ENCODE measurements around the gene C5. TPM values are rescaled to one million over a fixed set of nuclear protein-coding genes. Genes with fewer than 3 reads are reported as not detected.

Gene C5
- total and polyA plus RNA-seq, 4 donors, result 4.5 to 9.7 (median 7.4) TPM

GRCh38 chr9:120956862-120957261 is 93.2 kb downstream of the C5 start:
- Histone ChIP-seq H3K27ac (ENCODE audit: low read depth, low read length) (no peak overlapping the region), H3K9me3 (ENCODE audit: control insufficient read depth, insufficient read depth, low read length) (no peaks in the 10 kb centered on the region), H3K4me3 (ENCODE audit: low read depth, low read length) (no peak overlapping the region), H3K4me1 (ENCODE audit: control insufficient read depth, insufficient read depth, low read length) (no peaks in the 10 kb centered on the region), H3K27me3 (ENCODE audit: control insufficient read depth, insufficient read depth, low read length) (no peaks in the 10 kb centered on the region), H3K36me3 (ENCODE audit: control insufficient read depth, insufficient read depth, low read length) (no peaks in the 10 kb centered on the region)
- DNase-seq (ENCODE audit: low read depth in 4 of 6, low spot score in 6 of 6), result no peak
- no CpG with 5 or more reads among the region's 3 CpGs for WGBS (ENCODE audit: insufficient coverage)

- no peak overlapping the region for H3K4me3 ChIP-seq (ENCODE audit: low read depth, low read length)
- no peaks in the 10 kb centered on the region for H3K9me3 ChIP-seq (ENCODE audit: control insufficient read depth, insufficient read depth, low read length)
- no peaks in the 10 kb centered on the region for H3K27me3 ChIP-seq (ENCODE audit: control insufficient read depth, insufficient read depth, low read length)
- WGBS (ENCODE audit: insufficient coverage), result 97% methylated on average over 6 of the region's 9 CpGs
- no peak for DNase-seq (ENCODE audit: low read depth in 4 of 6, low spot score in 6 of 6)
- no peaks in the 10 kb centered on the region for H3K36me3 ChIP-seq (ENCODE audit: control insufficient read depth, insufficient read depth, low read length)
- H3K27ac ChIP-seq (ENCODE audit: low read depth, low read length), result no peak overlapping the region
- peaks cover 6% of the 10 kb centered on the region for H3K4me1 ChIP-seq (ENCODE audit: control insufficient read depth, insufficient read depth, low read length)
These were observed 98.0 kb downstream of the C5 start for GRCh38 chr9:120951960-120952618.

GRCh38 chr9:120950421-120951388 is 99.4 kb downstream of the C5 start:
- H3K4me1 ChIP-seq (ENCODE audit: control insufficient read depth, insufficient read depth, low read length), result peaks cover 6% of the 10 kb centered on the region
- WGBS (ENCODE audit: insufficient coverage), result 53% methylated on average over 4 of the region's 8 CpGs
- H3K36me3 ChIP-seq (ENCODE audit: control insufficient read depth, insufficient read depth, low read length), result no peaks in the 10 kb centered on the region
- H3K9me3 ChIP-seq (ENCODE audit: control insufficient read depth, insufficient read depth, low read length), result no peaks in the 10 kb centered on the region
- no peaks in the 10 kb centered on the region for H3K27me3 ChIP-seq (ENCODE audit: control insufficient read depth, insufficient read depth, low read length)
- peak in 1 of 6 donors; percentile 27 for DNase-seq (ENCODE audit: low read depth in 4 of 6, low spot score in 6 of 6)
- no peak overlapping the region for H3K4me3 ChIP-seq (ENCODE audit: low read depth, low read length)
- no peak overlapping the region for H3K27ac ChIP-seq (ENCODE audit: low read depth, low read length)

DNA sequence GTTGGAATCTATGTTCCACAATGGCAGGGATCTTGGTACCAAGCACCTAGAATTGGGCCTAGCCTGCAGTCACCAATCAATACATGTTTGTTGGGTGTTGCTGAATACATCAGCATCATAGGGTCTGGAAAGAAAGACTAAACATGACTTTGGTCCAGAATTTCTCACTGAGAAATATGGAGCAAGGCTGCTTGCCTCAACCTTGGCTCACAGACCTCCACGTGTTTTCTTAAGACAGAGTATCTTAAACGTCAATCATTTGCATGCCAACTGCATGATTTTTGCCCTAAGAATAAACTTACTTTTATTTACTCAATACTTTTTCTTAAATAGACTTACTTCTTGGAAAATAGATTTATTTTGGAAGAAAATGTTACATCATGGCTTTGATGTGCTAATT is 100.8 kb downstream of the C5 start:
- Histone ChIP-seq H3K9me3 (ENCODE audit: control insufficient read depth, insufficient read depth, low read length) (no peaks in the 10 kb centered on the region), H3K4me1 (ENCODE audit: control insufficient read depth, insufficient read depth, low read length) (peaks cover 6% of the 10 kb centered on the region), H3K27ac (ENCODE audit: low read depth, low read length) (no peak overlapping the region), H3K4me3 (ENCODE audit: low read depth, low read length) (no peak overlapping the region), H3K36me3 (ENCODE audit: control insufficient read depth, insufficient read depth, low read length) (no peaks in the 10 kb centered on the region), H3K27me3 (ENCODE audit: control insufficient read depth, insufficient read depth, low read length) (no peaks in the 10 kb centered on the region)
- WGBS (ENCODE audit: insufficient coverage), result no CpG with 5 or more reads among the region's 2 CpGs
- DNase-seq (ENCODE audit: low read depth in 4 of 6, low spot score in 6 of 6), result no peak

GRCh38 chr9:120948824-120949223 is 101.3 kb downstream of the C5 start:
- H3K27ac ChIP-seq (ENCODE audit: low read depth, low read length), result no peak overlapping the region
- WGBS (ENCODE audit: insufficient coverage), result 95% methylated on average over 1 of the region's 1 CpG

GRCh38 chr9:120947222-120947621 is 102.9 kb downstream of the C5 start:
- Histone ChIP-seq H3K36me3 (ENCODE audit: control insufficient read depth, insufficient read depth, low read length) (no peaks in the 10 kb centered on the region), H3K4me3 (ENCODE audit: low read depth, low read length) (no peak overlapping the region), H3K27ac (ENCODE audit: low read depth, low read length) (no peak overlapping the region), H3K4me1 (ENCODE audit: control insufficient read depth, insufficient read depth, low read length) (peaks cover 12% of the 10 kb centered on the region), H3K9me3 (ENCODE audit: control insufficient read depth, insufficient read depth, low read length) (no peaks in the 10 kb centered on the region), H3K27me3 (ENCODE audit: control insufficient read depth, insufficient read depth, low read length) (no peaks in the 10 kb centered on the region)
- WGBS (ENCODE audit: insufficient coverage), result 98% methylated on average over 2 of the region's 2 CpGs
- no peak for DNase-seq (ENCODE audit: low read depth in 4 of 6, low spot score in 6 of 6)

More at GRCh38 chr9:120948824-120949223, 101.3 kb downstream of the C5 start:
- peaks cover 6% of the 10 kb centered on the region for H3K4me1 ChIP-seq (ENCODE audit: control insufficient read depth, insufficient read depth, low read length)
- H3K9me3 ChIP-seq (ENCODE audit: control insufficient read depth, insufficient read depth, low read length), result no peaks in the 10 kb centered on the region
- DNase-seq (ENCODE audit: low read depth in 4 of 6, low spot score in 6 of 6), result no peak
- H3K27me3 ChIP-seq (ENCODE audit: control insufficient read depth, insufficient read depth, low read length), result no peaks in the 10 kb centered on the region
- H3K4me3 ChIP-seq (ENCODE audit: low read depth, low read length), result no peak overlapping the region
- H3K36me3 ChIP-seq (ENCODE audit: control insufficient read depth, insufficient read depth, low read length), result no peaks in the 10 kb centered on the region

DNA sequence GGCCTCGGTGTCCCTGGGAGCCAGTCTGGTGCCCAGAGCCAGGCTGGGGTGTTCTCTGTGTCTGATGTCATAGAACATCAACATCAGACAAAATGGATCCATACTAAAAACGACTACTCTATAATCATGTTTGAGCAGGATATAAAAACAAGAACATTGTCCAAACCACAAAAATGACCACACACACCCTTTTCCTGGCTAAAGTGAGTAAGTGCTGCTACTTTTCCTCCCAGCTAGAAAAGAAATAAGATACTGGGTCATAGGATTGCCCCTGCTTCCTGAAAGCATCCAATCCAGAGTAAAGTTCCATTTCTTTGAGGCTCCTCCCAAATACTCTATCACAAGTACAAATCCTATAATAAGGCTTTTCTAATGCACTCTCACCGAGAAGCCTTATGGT is 103.8 kb downstream of the C5 start:
- no peak overlapping the region for H3K4me3 ChIP-seq (ENCODE audit: low read depth, low read length)

DNA sequence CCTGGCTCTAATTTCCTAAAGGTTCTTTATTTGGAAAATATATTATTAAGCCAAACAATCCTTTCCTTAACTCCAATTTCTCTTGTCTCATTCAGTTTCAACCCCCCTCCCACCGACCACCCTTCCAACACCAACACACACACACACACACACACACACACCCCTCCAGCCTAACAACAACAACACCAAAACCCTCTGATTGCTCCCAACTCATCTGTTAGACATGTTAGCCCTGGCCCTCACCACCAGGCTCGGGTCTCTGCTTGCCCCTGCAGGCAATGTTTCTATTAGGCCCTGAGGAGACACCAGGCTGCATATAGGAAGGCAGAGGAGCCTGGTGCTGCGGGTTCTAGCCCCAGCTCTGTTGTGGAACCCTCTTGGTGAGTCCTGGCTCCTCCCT is 105.1 kb downstream of the C5 start:
- H3K27ac ChIP-seq (ENCODE audit: low read depth, low read length), result no peak overlapping the region
- H3K27me3 ChIP-seq (ENCODE audit: control insufficient read depth, insufficient read depth, low read length), result no peaks in the 10 kb centered on the region
- H3K9me3 ChIP-seq (ENCODE audit: control insufficient read depth, insufficient read depth, low read length), result no peaks in the 10 kb centered on the region
- no peak for DNase-seq (ENCODE audit: low read depth in 4 of 6, low spot score in 6 of 6)
- H3K4me1 ChIP-seq (ENCODE audit: control insufficient read depth, insufficient read depth, low read length), result peaks cover 6% of the 10 kb centered on the region
- no peaks in the 10 kb centered on the region for H3K36me3 ChIP-seq (ENCODE audit: control insufficient read depth, insufficient read depth, low read length)
- H3K4me3 ChIP-seq (ENCODE audit: low read depth, low read length), result no peak overlapping the region
- whole genome bisulfite sequencing (ENCODE audit: insufficient coverage), result 81% methylated on average over 3 of the region's 3 CpGs

More for the DNA sequence above, 103.8 kb downstream of the C5 start:
- Histone ChIP-seq H3K36me3 (ENCODE audit: control insufficient read depth, insufficient read depth, low read length) (no peaks in the 10 kb centered on the region), H3K27me3 (ENCODE audit: control insufficient read depth, insufficient read depth, low read length) (no peaks in the 10 kb centered on the region), H3K9me3 (ENCODE audit: control insufficient read depth, insufficient read depth, low read length) (no peaks in the 10 kb centered on the region), H3K27ac (ENCODE audit: low read depth, low read length) (no peak overlapping the region), H3K4me1 (ENCODE audit: control insufficient read depth, insufficient read depth, low read length) (peaks cover 12% of the 10 kb centered on the region)
- DNase-seq (ENCODE audit: low read depth in 4 of 6, low spot score in 6 of 6), result no peak
- no CpG with 5 or more reads among the region's 3 CpGs for WGBS (ENCODE audit: insufficient coverage)

DNA sequence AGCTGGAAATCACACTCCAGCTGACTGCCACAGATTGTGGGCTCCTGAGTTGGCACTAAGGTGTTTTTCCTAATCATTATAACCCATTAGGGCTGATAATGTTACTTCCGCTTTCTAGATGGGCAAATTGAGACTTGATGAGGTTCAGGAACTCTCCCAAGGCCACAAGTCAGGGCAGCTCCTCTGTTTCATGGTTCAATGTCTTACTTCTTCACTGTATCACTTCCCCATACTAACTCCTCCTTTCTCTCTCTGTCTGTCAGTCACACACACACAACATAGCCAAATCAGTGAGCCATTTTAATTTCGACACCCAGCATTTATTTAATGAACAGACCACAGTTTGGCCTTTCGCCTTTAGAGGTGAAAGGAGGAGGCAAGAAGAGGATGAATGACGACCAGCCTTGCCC is 105.6 kb downstream of the C5 start:
- Histone ChIP-seq H3K27ac (ENCODE audit: low read depth, low read length) (no peak overlapping the region), H3K27me3 (ENCODE audit: control insufficient read depth, insufficient read depth, low read length) (no peaks in the 10 kb centered on the region), H3K4me1 (ENCODE audit: control insufficient read depth, insufficient read depth, low read length) (peaks cover 6% of the 10 kb centered on the region), H3K9me3 (ENCODE audit: control insufficient read depth, insufficient read depth, low read length) (no peaks in the 10 kb centered on the region), H3K36me3 (ENCODE audit: control insufficient read depth, insufficient read depth, low read length) (no peaks in the 10 kb centered on the region), H3K4me3 (ENCODE audit: low read depth, low read length) (no peak overlapping the region)
- 93% methylated on average over 2 of the region's 4 CpGs for WGBS (ENCODE audit: insufficient coverage)
- no peak for DNase-seq (ENCODE audit: low read depth in 4 of 6, low spot score in 6 of 6)

Measured in spinal cord (tissue), 10 donors.